Naive thymus-derived CD8-positive, alpha-beta T cell (primary cell): ENCODE measurements around the gene COX6B2. TPM values are rescaled to one million over a fixed set of nuclear protein-coding genes. Genes with fewer than 3 reads are reported as not detected.

Experiments used
- ATAC-seq, 2 donors: fragments of 150-1000 bp; cut with Tn5 transposase in 1 of 2; sonication (Bioruptor Pico), chemical (Tn5 transposase) in 1 of 2; 1 replicate in 1 of 2; 2 replicates in 1 of 2; pipeline ENCODE4 v1.10.0; 2021; ENCODE audit warnings: mild to moderate bottlenecking in 2 of 2, moderate library complexity in 2 of 2
- POLR2A ChIA-PET: fragments of 350-600 bp; sonication (Branson Sonifier 250); formaldehyde crosslinking; loops from one replicate; lab custom pipeline; 2021; ENCODE audit warnings: antibody characterized with exemption; lab: Charles Lee
- DNase-seq, 10 donors: peaks; one replicate each; pipeline versions ENCODE4 v3.0.0 to v3.0.0-alpha.2; 2020 to 2022
- H3K27ac Mint-ChIP-seq, 10 donors: one replicate each; pipeline ENCODE4 v1.8.0; 2020 to 2022; ENCODE audit warnings: mild to moderate bottlenecking in 10 of 10, mixed read lengths in 10 of 10, moderate library complexity in 4 of 10, inconsistent platforms in 1 of 10
- H3K27me3 Mint-ChIP-seq, 5 donors: one replicate each; pipeline ENCODE4 v1.8.0; 2021 to 2022; ENCODE audit warnings: mixed read lengths in 5 of 5
- H3K36me3 Mint-ChIP-seq, 3 donors: one replicate each; pipeline ENCODE4 v1.8.0; 2020 to 2022; ENCODE audit warnings: mixed read lengths in 3 of 3, mild to moderate bottlenecking in 2 of 3, inconsistent platforms in 1 of 3
- H3K4me1 Mint-ChIP-seq, 4 donors: one replicate each; pipeline ENCODE4 v1.8.0; 2021 to 2022; ENCODE audit warnings: mixed read lengths in 4 of 4
- H3K4me3 Mint-ChIP-seq, 10 donors: one replicate each; pipeline ENCODE4 v1.8.0; 2020 to 2022; ENCODE audit warnings: mild to moderate bottlenecking in 10 of 10, mixed read lengths in 10 of 10, moderate library complexity in 6 of 10, inconsistent platforms in 1 of 10
- H3K9me3 Mint-ChIP-seq, 9 donors: one replicate each; pipeline ENCODE4 v1.8.0; 2020 to 2022; ENCODE audit warnings: mixed read lengths in 9 of 9, mild to moderate bottlenecking in 3 of 9, inconsistent platforms in 1 of 9, moderate library complexity in 1 of 9
- polyA plus RNA-seq, 3 donors: library from polyadenylated mRNA; unstranded; fragments of 300-500 nt; fragmentation: Illumina TruSeq; gene quantifications; one replicate each; pipeline ENCODE4 v1.2.3, GENCODE V29; 2021
- total RNA-seq, 8 experiments: library from RNA in 2 of 8; stranded (reverse) in 2 of 8; gene quantifications; one replicate each; pipeline ENCODE4 v1.2.3 and lab custom pipeline; 2021 to 2026

Gene COX6B2
- total and polyA plus RNA-seq, 5 experiments from 2014 or later = not detected

- Mint-ChIP-seq H3K36me3 (peaks cover 9 to 56% (median 21%) of the 10 kb centered on the region in 3 donors), H3K9me3 (peaks cover 0 to 2% (median 0%) of the 10 kb centered on the region in 9 donors), H3K27me3 (no peaks in the 10 kb centered on the region), H3K27ac (peak overlapping the region in 9 of 10 donors; percentile 24 to 86 (median 60)), H3K4me1 (peaks cover 25 to 70% (median 64%) of the 10 kb centered on the region in 4 donors), H3K4me3 (peak overlapping the region; percentile 45 to 99 (median 68))
- ATAC-seq = no peak
- DNase-seq = peak in 1 of 10 donors; percentile 27
- POLR2A ChIA-PET = interaction anchor here (3.3 to 12.9 kb wide), 2 partner anchors 9 to 17 kb away, joined by 19 to 181 read pairs; partner anchors contain the start of gene UBE2S
Measured at GRCh38 chr19:55389386-55390317, 35.1 kb upstream of the COX6B2 start.

GRCh38 chr19:55387736-55388497, 33.4 kb upstream of the COX6B2 start:
- POLR2A ChIA-PET = interaction anchor here (0.7 to 12.9 kb wide), 6 partner anchors 11 to 284 kb away, joined by 3 to 181 read pairs (median 12); partner anchors contain the start of genes FIZ1 and UBE2S
- Mint-ChIP-seq H3K27me3 (no peaks in the 10 kb centered on the region), H3K36me3 (peaks cover 9 to 56% (median 21%) of the 10 kb centered on the region in 3 donors), H3K27ac (peak overlapping the region; percentile 31 to 100 (median 99)), H3K4me3 (peak overlapping the region; percentile 99 to 100 (median 100)), H3K9me3 (peaks cover 0 to 2% (median 0%) of the 10 kb centered on the region in 9 donors), H3K4me1 (peaks cover 26 to 79% (median 69%) of the 10 kb centered on the region in 4 donors)
- DNase-seq = peak in 1 of 10 donors; percentile 59
- no peak for ATAC-seq

GRCh38 chr19:55386493-55386971, 32.0 kb upstream of the COX6B2 start:
- peaks cover 35 to 82% (median 78%) of the 10 kb centered on the region in 4 donors for H3K4me1 Mint-ChIP-seq
- DNase-seq (no peak), ATAC-seq (no peak)
- POLR2A ChIA-PET = interaction anchor here (0.6 to 12.9 kb wide), 9 partner anchors 12 to 132 kb away, joined by 3 to 181 read pairs (median 19); partner anchors contain the start of genes KMT5C, PPP6R1 and UBE2S
- H3K27me3 Mint-ChIP-seq = no peaks in the 10 kb centered on the region
- peaks cover 0 to 2% (median 0%) of the 10 kb centered on the region in 9 donors for H3K9me3 Mint-ChIP-seq
- peak overlapping the region; percentile 98 to 100 (median 99) for H3K27ac Mint-ChIP-seq
- peak overlapping the region; percentile 99 to 100 (median 100) for H3K4me3 Mint-ChIP-seq
- H3K36me3 Mint-ChIP-seq = peaks cover 9 to 50% (median 21%) of the 10 kb centered on the region in 3 donors

GRCh38 chr19:55385724-55386492, 31.4 kb upstream of the COX6B2 start, which contains the start of gene RPL28:
TSS of gene RPL28 (plus strand) at chr19:55385932. CDS start at chr19:55386358, 426 bp downstream.
- peaks cover 0 to 2% (median 0%) of the 10 kb centered on the region in 9 donors for H3K9me3 Mint-ChIP-seq
- ATAC-seq = peak; percentile 73 to 81
- POLR2A ChIA-PET = interaction anchor here (0.5 to 12.9 kb wide), 8 partner anchors 13 to 131 kb away, joined by 3 to 181 read pairs (median 22); partner anchors contain the start of genes KMT5C, PPP6R1 and UBE2S
- peaks cover 9 to 50% (median 21%) of the 10 kb centered on the region in 3 donors for H3K36me3 Mint-ChIP-seq
- no peaks in the 10 kb centered on the region for H3K27me3 Mint-ChIP-seq
- peak within 1 kb of the TSS; percentile 98 to 100 (median 99) for H3K27ac Mint-ChIP-seq
- peak; percentile 63 to 100 (median 99) for DNase-seq
- peak within 1 kb of the TSS; percentile 99 to 100 (median 100) for H3K4me3 Mint-ChIP-seq
- peaks cover 36 to 79% (median 75%) of the 10 kb centered on the region in 4 donors for H3K4me1 Mint-ChIP-seq

GRCh38 chr19:55384920-55385723, 30.6 kb upstream of the COX6B2 start:
- Mint-ChIP-seq H3K4me1 (peaks cover 33 to 73% (median 67%) of the 10 kb centered on the region in 4 donors), H3K27me3 (no peaks in the 10 kb centered on the region), H3K27ac (peak overlapping the region; percentile 98 to 100 (median 99)), H3K4me3 (peak overlapping the region; percentile 99 to 100 (median 100)), H3K9me3 (peaks cover 0 to 2% (median 0%) of the 10 kb centered on the region in 9 donors), H3K36me3 (peaks cover 9 to 45% (median 21%) of the 10 kb centered on the region in 3 donors)
- POLR2A ChIA-PET = interaction anchor here (0.5 to 12.9 kb wide), 21 partner anchors 11 to 269 kb away, joined by 3 to 181 read pairs (median 5); partner anchors contain the start of genes CCDC106, GARIN5B, HSPBP1 and ISOC2
- peak; percentile 77 for ATAC-seq
- peak; percentile 89 to 100 (median 96) for DNase-seq

GRCh38 chr19:55384131-55384919, 29.8 kb upstream of the COX6B2 start, which contains the start of gene TMEM238:
TSS of gene TMEM238 (minus strand) at chr19:55384292. CDS start at chr19:55384259, 33 bp downstream.
- H3K4me1 Mint-ChIP-seq = peaks cover 27 to 65% (median 59%) of the 10 kb centered on the region in 4 donors
- H3K27me3 Mint-ChIP-seq = no peaks in the 10 kb centered on the region
- H3K36me3 Mint-ChIP-seq = peaks cover 9 to 37% (median 17%) of the 10 kb centered on the region in 3 donors
- DNase-seq (peak in 7 of 10 donors; percentile 37 to 68 (median 46)), ATAC-seq (peak in 1 of 2 donors; percentile 14)
- POLR2A ChIA-PET = interaction anchor here (0.5 to 12.9 kb wide), 23 partner anchors 9 to 270 kb away, joined by 3 to 181 read pairs (median 5); partner anchors contain the start of genes CCDC106, GARIN5B, HSPBP1 and ISOC2
- H3K27ac Mint-ChIP-seq = peak within 1 kb of the TSS; percentile 98 to 100 (median 99)
- H3K9me3 Mint-ChIP-seq = peaks cover 0 to 2% (median 0%) of the 10 kb centered on the region in 9 donors
- peak within 1 kb of the TSS; percentile 99 to 100 (median 100) for H3K4me3 Mint-ChIP-seq

GRCh38 chr19:55383279-55384130, 29.0 kb upstream of the COX6B2 start:
- POLR2A ChIA-PET = interaction anchor here (0.6 to 12.9 kb wide), 18 partner anchors 8 to 271 kb away, joined by 3 to 181 read pairs (median 7); partner anchors contain the start of genes CCDC106, GARIN5B, HSPBP1 and KMT5C
- Mint-ChIP-seq H3K27me3 (no peaks in the 10 kb centered on the region), H3K4me1 (peaks cover 23 to 57% (median 51%) of the 10 kb centered on the region in 4 donors), H3K27ac (peak overlapping the region; percentile 48 to 92 (median 85)), H3K9me3 (peaks cover 0 to 2% (median 0%) of the 10 kb centered on the region in 9 donors), H3K36me3 (peaks cover 9 to 29% (median 15%) of the 10 kb centered on the region in 3 donors), H3K4me3 (peak overlapping the region; percentile 78 to 99 (median 84))
- ATAC-seq (peak in 1 of 2 donors; percentile 7), DNase-seq (peak in 7 of 10 donors; percentile 37 to 69 (median 44))

GRCh38 chr19:55382522-55383054, 28.1 kb upstream of the COX6B2 start:
- Mint-ChIP-seq H3K4me1 (peaks cover 23 to 47% (median 43%) of the 10 kb centered on the region in 4 donors), H3K9me3 (peaks cover 0 to 2% (median 0%) of the 10 kb centered on the region in 9 donors), H3K27ac (peak overlapping the region in 7 of 10 donors; percentile 11 to 91 (median 75)), H3K36me3 (peaks cover 9 to 20% (median 10%) of the 10 kb centered on the region in 3 donors), H3K27me3 (no peaks in the 10 kb centered on the region), H3K4me3 (peak overlapping the region; percentile 78 to 99 (median 84))
- ATAC-seq (no peak), DNase-seq (peak in 1 of 10 donors; percentile 13)
- POLR2A ChIA-PET = interaction anchor here (1.3 to 12.9 kb wide), 7 partner anchors 11 to 239 kb away, joined by 3 to 181 read pairs (median 21); partner anchors contain the start of genes KMT5C and UBE2S
